Muscle of leg (tissue), 11 donors: ENCODE data around the gene KBTBD8. TPM values are rescaled to one million over a fixed set of nuclear protein-coding genes. Genes with fewer than 3 reads are reported as not detected.

ENCODE experiments used
- DNase-seq: peaks from one replicate; pipeline ENCODE4 v3.0.0; 2013
- H3K27ac ChIP-seq: one replicate; pipeline ENCODE4 v1.5.1; 2013; ENCODE audit warnings: mild to moderate bottlenecking, low read length, control low read depth
- H3K27me3 ChIP-seq: one replicate; pipeline ENCODE4 v1.6.1; 2013; ENCODE audit warnings: low read length; ENCODE audit not compliant: control insufficient read depth, insufficient read depth
- H3K36me3 ChIP-seq: one replicate; pipeline ENCODE4 v1.6.1; 2013; ENCODE audit warnings: low read length; ENCODE audit not compliant: control insufficient read depth, insufficient read depth
- H3K4me1 ChIP-seq: one replicate; pipeline ENCODE4 v1.6.1; 2013; ENCODE audit warnings: low read length; ENCODE audit not compliant: control insufficient read depth, insufficient read depth
- H3K4me3 ChIP-seq: one replicate; pipeline ENCODE4 v1.5.1; 2013; ENCODE audit warnings: low read length, control low read depth
- H3K9me3 ChIP-seq: replicated peaks from 2 replicates; pipeline ENCODE4 v1.6.1; 2013; ENCODE audit warnings: low read depth, low read length; ENCODE audit not compliant: control insufficient read depth
- WGBS: methylation state at CpG from one replicate; pipeline ENCODE4 v1.1.5; 2013; ENCODE audit warnings: missing lambda C conversion rate; ENCODE audit not compliant: insufficient coverage; 5-methylcytosine and 5-hydroxymethylcytosine counted together
- polyA plus RNA-seq, 8 donors: library from polyadenylated mRNA; unstranded; fragments of 120-200 nt; gene quantifications; one replicate each; pipeline versions ENCODE4 v1.2.1 to v1.2.3, GENCODE V29; 2013; ENCODE audit warnings: inconsistent platforms in 1 of 8, low replicate concordance in 1 of 8; ENCODE audit not compliant: insufficient read length in 8 of 8, insufficient read depth in 1 of 8
- total RNA-seq: library from RNA; stranded (reverse); fragments of 120-200 nt; gene quantifications from one replicate; pipeline ENCODE4 v1.2.4, GENCODE V29; 2013

The KBTBD8 gene
- total and polyA plus RNA-seq, 9 donors = 2.4 to 5.8 (median 3.7) TPM

GRCh38 chr3:67012564-67012963 lies 14.5 kb downstream of the KBTBD8 start:
- Histone ChIP-seq H3K36me3 (no peaks in the 10 kb centered on the region), H3K27ac (no peak overlapping the region), H3K27me3 (no peaks in the 10 kb centered on the region), H3K4me3 (no peak overlapping the region), H3K4me1 (peaks cover 3% of the 10 kb centered on the region), H3K9me3 (no peaks in the 10 kb centered on the region)
- WGBS = no CpG with 5 or more reads among the region's 6 CpGs
- no peak for DNase-seq

DNA sequence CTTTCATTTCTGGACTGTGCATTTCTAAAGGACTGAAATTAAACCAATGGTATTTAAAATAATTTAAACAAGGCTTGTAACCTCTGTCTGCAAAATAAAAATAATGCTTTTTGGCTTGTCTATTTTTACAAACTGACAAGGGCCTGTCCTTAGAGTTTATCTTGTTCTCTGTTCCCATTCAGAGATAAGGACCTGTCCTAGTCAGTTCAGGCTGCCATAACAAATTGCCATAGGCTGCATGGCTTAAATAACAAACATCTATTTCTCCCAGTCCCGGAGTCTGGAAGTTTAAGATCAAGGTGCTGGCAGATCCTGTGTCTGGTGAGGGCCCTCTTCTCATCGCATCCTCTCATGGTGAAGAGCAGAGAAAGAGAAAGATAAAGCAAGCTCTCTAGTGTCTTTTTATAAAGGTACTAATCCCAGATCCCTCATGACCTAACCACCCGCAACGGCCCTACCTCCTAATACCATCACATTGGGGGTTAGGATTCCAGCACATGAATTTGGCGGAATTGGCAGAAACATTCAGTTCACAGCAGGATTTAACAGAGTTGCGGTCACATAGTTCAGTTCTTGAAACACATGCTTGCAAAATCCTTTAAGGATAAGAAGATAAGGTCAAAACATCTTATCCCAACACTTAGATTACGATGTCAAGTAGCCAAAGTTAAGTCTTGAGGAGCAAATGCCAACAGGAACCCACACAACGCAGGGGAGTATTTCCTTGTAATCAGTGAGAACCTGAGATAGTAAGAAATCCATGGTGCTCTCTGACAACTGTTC lies 17.8 kb downstream of the KBTBD8 start:
- Histone ChIP-seq H3K9me3 (no peaks in the 10 kb centered on the region), H3K4me1 (peaks cover 10% of the 10 kb centered on the region), H3K4me3 (no peak overlapping the region), H3K27ac (no peak overlapping the region), H3K36me3 (no peaks in the 10 kb centered on the region), H3K27me3 (no peaks in the 10 kb centered on the region)
- no peak for DNase-seq
- WGBS = 70% methylated on average over 2 of the region's 8 CpGs

- no peak overlapping the region for H3K27ac ChIP-seq
- no peaks in the 10 kb centered on the region for H3K36me3 ChIP-seq
- H3K9me3 ChIP-seq = no peaks in the 10 kb centered on the region
- WGBS = 89% methylated on average over 1 of the region's 3 CpGs
- H3K27me3 ChIP-seq = no peaks in the 10 kb centered on the region
- DNase-seq = no peak
- no peak overlapping the region for H3K4me3 ChIP-seq
- H3K4me1 ChIP-seq = peaks cover 10% of the 10 kb centered on the region
Observed at GRCh38 chr3:67016522-67017080, 18.5 kb downstream of the KBTBD8 start.

DNA sequence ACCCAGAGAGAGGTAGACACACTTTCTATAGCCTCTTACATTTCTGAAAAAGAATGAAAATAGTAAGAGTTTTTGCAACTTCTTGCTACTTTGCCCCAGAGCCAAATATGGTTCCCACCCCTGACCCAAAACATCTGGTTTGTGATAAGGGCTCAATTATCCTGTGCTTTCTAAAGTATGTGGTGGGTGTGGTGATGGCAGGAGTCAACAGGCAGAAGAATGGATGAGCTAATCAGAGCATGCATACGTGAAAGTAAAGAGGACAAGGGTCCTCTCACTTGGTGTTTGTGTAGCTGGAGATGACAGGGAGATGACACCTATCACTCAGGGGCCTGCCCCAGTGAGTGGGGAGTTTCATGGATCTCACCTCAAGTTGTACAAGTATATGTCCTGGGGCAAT lies 19.1 kb downstream of the KBTBD8 start:
- WGBS = 25% methylated on average over 1 of the region's 1 CpG
- Histone ChIP-seq H3K27ac (no peak overlapping the region), H3K27me3 (no peaks in the 10 kb centered on the region), H3K4me3 (no peak overlapping the region), H3K36me3 (no peaks in the 10 kb centered on the region), H3K4me1 (peaks cover 10% of the 10 kb centered on the region), H3K9me3 (no peaks in the 10 kb centered on the region)
- DNase-seq = no peak

DNA sequence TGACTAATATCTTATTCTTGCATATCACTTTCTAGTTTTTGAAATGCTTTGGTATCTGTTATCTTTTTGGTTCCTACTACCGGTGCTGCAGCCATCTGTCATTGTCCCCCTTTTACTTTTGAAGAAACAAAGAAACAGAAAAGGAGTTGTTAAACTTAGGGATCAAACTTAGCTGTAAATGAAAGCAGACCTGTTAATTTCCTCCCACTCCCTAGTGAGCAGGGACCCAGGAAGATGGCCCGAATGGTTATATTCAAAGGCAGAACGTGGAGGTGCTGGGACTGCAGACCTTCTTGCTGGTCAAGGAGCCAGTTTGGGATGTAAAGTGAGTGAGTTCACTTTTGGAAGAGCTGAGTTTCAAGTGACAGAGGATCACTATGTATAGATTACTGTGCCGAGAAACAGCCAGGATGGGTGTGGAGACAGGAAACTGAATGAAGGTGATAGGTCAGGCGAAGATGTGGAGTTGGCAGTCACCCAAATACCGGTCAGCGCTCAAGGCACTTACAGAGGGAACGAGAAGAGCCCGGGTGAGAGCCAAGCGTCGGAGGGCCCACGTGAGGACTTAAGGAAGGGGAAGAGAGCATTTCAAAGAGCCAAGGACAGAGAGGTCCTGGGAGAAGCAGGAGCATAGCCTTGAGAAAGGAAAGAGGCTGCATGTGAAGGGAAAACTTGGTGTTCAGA lies 20.1 kb downstream of the KBTBD8 start:
- H3K4me3 ChIP-seq = no peak overlapping the region
- WGBS = 18% methylated on average over 11 of the region's 12 CpGs
- H3K9me3 ChIP-seq = no peaks in the 10 kb centered on the region
- H3K27me3 ChIP-seq = no peaks in the 10 kb centered on the region
- no peaks in the 10 kb centered on the region for H3K36me3 ChIP-seq
- DNase-seq = no peak
- peaks cover 10% of the 10 kb centered on the region for H3K4me1 ChIP-seq
- H3K27ac ChIP-seq = no peak overlapping the region

DNA sequence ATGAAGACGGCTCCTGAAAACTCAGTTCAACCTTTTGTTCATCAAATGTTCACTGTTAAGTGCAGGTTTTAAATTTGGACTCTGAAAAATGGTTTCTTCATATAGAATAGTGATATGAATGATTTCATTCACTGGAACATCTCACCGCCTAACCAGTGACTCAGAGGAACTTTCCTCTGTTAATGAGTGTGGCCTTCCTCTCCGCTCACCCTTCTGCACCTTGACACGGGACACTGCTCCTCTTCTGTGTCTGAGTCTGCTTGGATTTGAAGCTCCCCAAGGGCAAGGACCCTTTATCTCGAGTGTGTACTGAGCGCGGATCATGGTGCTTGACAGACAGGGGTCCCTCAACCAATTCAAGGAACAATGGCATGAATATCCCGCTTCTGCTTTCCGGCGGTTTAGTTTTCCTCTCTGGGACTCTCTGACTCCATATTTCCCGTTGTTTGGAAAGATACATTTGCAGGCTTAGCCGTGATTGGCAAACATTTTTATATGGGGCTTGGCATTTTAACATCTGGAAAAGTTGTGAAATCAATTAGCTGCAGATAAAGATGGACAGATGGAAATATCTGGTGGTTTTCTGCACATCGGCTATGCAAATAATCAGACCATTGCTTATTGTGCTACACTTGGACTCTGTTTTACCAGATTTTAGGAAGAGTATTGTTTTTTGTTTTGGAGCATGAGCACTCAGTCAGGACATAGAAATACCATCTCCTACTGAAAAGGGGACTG lies 20.9 kb downstream of the KBTBD8 start:
- H3K4me3 ChIP-seq = no peak overlapping the region
- no peaks in the 10 kb centered on the region for H3K27me3 ChIP-seq
- WGBS = 82% methylated on average over 9 of the region's 13 CpGs
- H3K36me3 ChIP-seq = no peaks in the 10 kb centered on the region
- peak overlapping the region; percentile 55 for H3K27ac ChIP-seq
- peak; percentile 60 for DNase-seq
- H3K4me1 ChIP-seq = peaks cover 10% of the 10 kb centered on the region
- no peaks in the 10 kb centered on the region for H3K9me3 ChIP-seq

GRCh38 chr3:67028001-67028784 lies 30.1 kb downstream of the KBTBD8 start:
- no peak for DNase-seq

GRCh38 chr3:67030785-67031740 lies 33.0 kb downstream of the KBTBD8 start:
- DNase-seq = no peak
- WGBS = no CpG with 5 or more reads among the region's 3 CpGs
- Histone ChIP-seq H3K4me1 (no peaks in the 10 kb centered on the region), H3K9me3 (no peaks in the 10 kb centered on the region), H3K27ac (no peak overlapping the region), H3K27me3 (no peaks in the 10 kb centered on the region), H3K36me3 (no peaks in the 10 kb centered on the region), H3K4me3 (no peak overlapping the region)

More at GRCh38 chr3:67028001-67028784, 30.1 kb downstream of the KBTBD8 start:
- Histone ChIP-seq H3K36me3 (no peaks in the 10 kb centered on the region), H3K4me3 (no peak overlapping the region), H3K27ac (no peak overlapping the region), H3K9me3 (no peaks in the 10 kb centered on the region), H3K27me3 (no peaks in the 10 kb centered on the region), H3K4me1 (no peaks in the 10 kb centered on the region)
- no CpG with 5 or more reads among the region's 5 CpGs for WGBS

DNA sequence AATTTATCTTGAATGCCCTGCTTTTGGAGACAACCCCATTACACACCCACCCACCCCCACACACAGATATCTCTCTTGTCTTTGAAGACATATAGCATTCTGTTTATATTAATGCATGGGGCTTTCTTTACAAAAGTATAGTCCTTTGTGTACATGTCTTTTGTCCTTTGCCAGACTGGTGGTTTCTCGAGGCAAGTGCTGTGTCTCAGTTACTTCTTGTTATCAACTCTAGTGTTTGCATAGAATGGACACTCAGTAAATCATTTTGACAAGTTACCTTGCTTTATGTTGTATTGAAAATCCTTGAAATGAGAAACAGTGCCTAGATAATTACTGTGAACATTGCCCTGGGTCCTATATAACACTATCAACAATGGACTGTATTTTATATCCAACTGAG lies 33.9 kb downstream of the KBTBD8 start:
- WGBS = no CpG with 5 or more reads among the region's 1 CpG

More for the DNA sequence above, 33.9 kb downstream of the KBTBD8 start:
- H3K4me1 ChIP-seq = no peaks in the 10 kb centered on the region
- no peak for DNase-seq
- H3K9me3 ChIP-seq = no peaks in the 10 kb centered on the region
- H3K27ac ChIP-seq = no peak overlapping the region
- H3K27me3 ChIP-seq = no peaks in the 10 kb centered on the region
- no peaks in the 10 kb centered on the region for H3K36me3 ChIP-seq
- H3K4me3 ChIP-seq = no peak overlapping the region
